Measurements from ENCODE around the gene SPSB1.

DNA sequence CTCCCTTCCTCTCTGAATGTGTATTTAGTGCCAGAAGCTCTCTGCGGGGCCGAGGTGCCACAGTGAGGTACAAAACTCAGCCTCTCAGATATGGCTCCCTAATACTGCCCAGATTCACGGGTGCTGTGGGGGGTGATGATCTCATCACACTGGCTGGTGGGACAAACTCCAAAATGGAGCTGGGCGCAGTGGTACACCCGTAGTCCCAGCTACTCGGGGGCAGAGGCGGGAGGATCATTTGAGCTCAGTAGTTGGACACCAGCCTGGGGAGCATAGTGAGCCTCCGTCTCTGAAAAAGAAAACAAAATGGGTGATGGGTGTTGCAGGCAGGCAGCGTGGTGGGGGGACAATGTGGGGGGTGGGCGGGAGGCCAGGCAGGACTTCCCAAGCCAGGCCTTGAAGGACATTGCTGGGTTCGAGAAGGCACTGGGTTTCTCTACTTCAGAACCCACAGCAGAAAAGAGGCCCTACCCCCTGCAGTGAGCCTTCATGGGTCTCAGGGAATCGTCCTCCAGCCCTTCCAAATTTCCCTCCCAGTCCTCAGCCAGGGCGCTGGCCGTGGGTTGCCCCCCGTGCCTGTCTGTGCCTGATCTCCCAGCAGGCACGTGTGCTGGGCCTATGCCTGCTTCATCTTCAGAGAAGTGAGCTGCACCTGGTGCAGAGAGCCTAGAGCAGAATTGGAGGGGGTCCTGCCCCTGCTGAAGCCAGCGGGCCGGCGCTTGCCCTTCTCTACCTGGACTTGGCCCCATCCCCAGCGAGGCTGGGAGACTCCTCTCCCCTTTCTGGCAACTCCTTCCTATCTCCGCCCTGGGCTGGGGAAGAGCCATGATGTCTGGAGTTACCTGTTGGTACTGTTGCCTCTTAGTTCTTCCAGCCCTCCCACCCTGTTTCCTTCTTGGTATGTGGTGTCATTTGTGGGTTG is 44.1 kb upstream of the SPSB1 start:
- TF ChIP-seq, protein P1, sequence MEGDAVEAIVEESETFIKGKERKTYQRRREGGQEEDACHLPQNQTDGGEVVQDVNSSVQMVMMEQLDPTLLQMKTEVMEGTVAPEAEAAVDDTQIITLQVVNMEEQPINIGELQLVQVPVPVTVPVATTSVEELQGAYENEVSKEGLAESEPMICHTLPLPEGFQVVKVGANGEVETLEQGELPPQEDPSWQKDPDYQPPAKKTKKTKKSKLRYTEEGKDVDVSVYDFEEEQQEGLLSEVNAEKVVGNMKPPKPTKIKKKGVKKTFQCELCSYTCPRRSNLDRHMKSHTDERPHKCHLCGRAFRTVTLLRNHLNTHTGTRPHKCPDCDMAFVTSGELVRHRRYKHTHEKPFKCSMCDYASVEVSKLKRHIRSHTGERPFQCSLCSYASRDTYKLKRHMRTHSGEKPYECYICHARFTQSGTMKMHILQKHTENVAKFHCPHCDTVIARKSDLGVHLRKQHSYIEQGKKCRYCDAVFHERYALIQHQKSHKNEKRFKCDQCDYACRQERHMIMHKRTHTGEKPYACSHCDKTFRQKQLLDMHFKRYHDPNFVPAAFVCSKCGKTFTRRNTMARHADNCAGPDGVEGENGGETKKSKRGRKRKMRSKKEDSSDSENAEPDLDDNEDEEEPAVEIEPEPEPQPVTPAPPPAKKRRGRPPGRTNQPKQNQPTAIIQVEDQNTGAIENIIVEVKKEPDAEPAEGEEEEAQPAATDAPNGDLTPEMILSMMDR (conservative IDR thresholded peaks at IDR 0.05 in 1 of 2, IDR thresholded peaks at IDR 0.05 in 1 of 2; ENCODE audit: extremely low read depth in 1 of 2, insufficient read depth in 1 of 2, low read depth in 1 of 2, low read length in 2 of 2): no peak
- no peak for TF ChIP-seq EZH2 (IDR thresholded peaks at IDR 0.05; ENCODE audit: borderline replicate concordance, low read length)

Data from mammary epithelial cell (primary cell).